K562 (cell line): Measurements from ENCODE around the gene TAP2. TPM values are rescaled to one million over a fixed set of nuclear protein-coding genes. Genes with fewer than 3 reads are reported as not detected.

ENCODE experiments used
- CC2D1A ChIP-seq: fragments of 450-650 bp; IDR thresholded peaks from 2 replicates; pipeline ENCODE4 v1.6.1; 2017; ENCODE audit warnings: mild to moderate bottlenecking
- ELF1 ChIP-seq: fragments of 200-800 bp; sonication (Bioruptor generic); IDR thresholded peaks from 2 replicates; pipeline ENCODE4 v1.6.1; 2016; ENCODE audit warnings: missing genetic modification characterization, missing compliant biosample characterization
- HCFC1 ChIP-seq: IDR thresholded peaks from 2 replicates; pipeline ENCODE4 v1.6.1; 2012; ENCODE audit warnings: low read depth, low read length, improper control_type of control experiment
- HNRNPLL ChIP-seq: fragments of 200-400 bp; formaldehyde crosslinking; IDR thresholded peaks from 2 replicates; pipeline ENCODE4 v1.6.1; 2017; ENCODE audit warnings: low read length, low read depth, mild to moderate bottlenecking; ENCODE audit not compliant: poor library complexity, severe bottlenecking
- JUND ChIP-seq, 2 experiments: IDR thresholded peaks; 2 replicates in 1 of 2; 3 replicates in 1 of 2; pipeline ENCODE4 v1.6.1; 2011; ENCODE audit warnings: borderline replicate concordance in 2 of 2, low read depth in 2 of 2, low read length in 2 of 2, improper control_type of control experiment in 1 of 2, missing biosample characterization in 1 of 2, missing genetic modification characterization in 1 of 2, missing genetic modification reagents in 1 of 2
- KLF13 ChIP-seq: fragments of 450-650 bp; IDR thresholded peaks from 2 replicates; pipeline ENCODE4 v1.6.1; 2016; ENCODE audit warnings: missing genetic modification characterization, low read depth, mild to moderate bottlenecking, missing compliant biosample characterization, moderate library complexity, borderline replicate concordance
- KLF6 ChIP-seq: fragments of 250-450 bp; sonication (Bioruptor Pico); IDR thresholded peaks from 2 replicates; pipeline ENCODE4 v1.4.0; 2020; ENCODE audit warnings: mild to moderate bottlenecking, moderate library complexity, borderline replicate concordance
- RHOXF2B ChIP-seq: fragments of 250-450 bp; sonication (Bioruptor Pico); conservative IDR thresholded peaks from 2 replicates; pipeline ENCODE4 v1.5.1; 2021
- XRCC3 ChIP-seq: fragments of 450-650 bp; IDR thresholded peaks from 2 replicates; pipeline ENCODE4 v1.6.1; 2017; ENCODE audit warnings: mild to moderate bottlenecking, moderate library complexity
- ZNF121 ChIP-seq: sonication (generic); formaldehyde crosslinking; conservative IDR thresholded peaks from 2 replicates; pipeline ENCODE4 v1.8.0; 2022; ENCODE audit warnings: missing genetic modification reagents
- ZNF232 ChIP-seq: sonication (generic); formaldehyde crosslinking; IDR thresholded peaks from 2 replicates; pipeline ENCODE4 v1.8.0; 2022; ENCODE audit warnings: mild to moderate bottlenecking, missing genetic modification reagents
- ZNF239 ChIP-seq: fragments of 250-450 bp; sonication (Bioruptor Pico); IDR thresholded peaks from 2 replicates; pipeline ENCODE4 v1.4.0; 2020; ENCODE audit warnings: mild to moderate bottlenecking
- ZNF408 ChIP-seq: fragments of 250-450 bp; sonication (Bioruptor Pico); IDR thresholded peaks from 2 replicates; pipeline ENCODE4 v1.4.0; 2020; ENCODE audit warnings: low read depth, mild to moderate bottlenecking, moderate library complexity
- polyA plus RNA-seq, 8 experiments: library from polyadenylated mRNA; depleted of rRNA in 4 of 8; stranded (reverse) in 5 of 8; unstranded in 3 of 8; fragments of >200 nt; fragmentation: Nextera tagmentation in 2 of 8; fragmentation: Illumina TruSeq in 1 of 8; extraction: Ambion mirVana in 2 of 8; extraction: Trizol in 1 of 8; gene quantifications; 2 replicates each; pipeline versions ENCODE4 v1.2.1 to v1.2.3, GENCODE V29; 2011 to 2014; ENCODE audit warnings: inconsistent platforms in 1 of 8, missing spikeins in 1 of 8
- total RNA-seq, 7 experiments: library from RNA; depleted of rRNA in 6 of 7; stranded (reverse); fragments of >200 nt in 6 of 7; fragmentation: Illumina TruSeq in 2 of 7; extraction: Trizol in 2 of 7; gene quantifications; 2 replicates each; pipeline versions ENCODE4 v1.2.1 to v1.2.3, GENCODE V29; 2011 to 2021; ENCODE audit warnings: low replicate concordance in 1 of 7
- TF ChIP-seq, protein P1 (sequence below): fragments of 250-450 bp; sonication (Bioruptor Pico); IDR thresholded peaks from 2 replicates; pipeline ENCODE4 v1.4.0; 2020
- TF ChIP-seq, protein P2 (sequence below): fragments of 450-650 bp; formaldehyde crosslinking; IDR thresholded peaks from 2 replicates; pipeline ENCODE4 v1.4.0; 2020; ENCODE audit warnings: mild to moderate bottlenecking, moderate library complexity
- TF ChIP-seq, protein P3 (sequence below), 3 experiments: IDR thresholded peaks in 2 of 3; conservative IDR thresholded peaks in 1 of 3; 2 replicates each; pipeline ENCODE4 v1.5.1; 2011 to 2012; ENCODE audit warnings: low read length in 3 of 3, mild to moderate bottlenecking in 3 of 3, control low read depth in 2 of 3, improper control_type of control experiment in 1 of 3, inconsistent platforms in 1 of 3, low read depth in 1 of 3, mixed read lengths in 1 of 3, moderate library complexity in 1 of 3; ENCODE audit not compliant: insufficient read depth in 2 of 3
- TF ChIP-seq, protein P4 (sequence below), 2 experiments: fragments of 450-650 bp; IDR thresholded peaks; 2 replicates each; pipeline ENCODE4 v1.6.1; 2016

The TAP2 gene
- total and polyA plus RNA-seq, 9 of the 15 experiments (the other 6 are each of a cell fraction or from before 2014, with no cell fraction given): 2.0 to 53.5 (median 19.6) TPM

DNA sequence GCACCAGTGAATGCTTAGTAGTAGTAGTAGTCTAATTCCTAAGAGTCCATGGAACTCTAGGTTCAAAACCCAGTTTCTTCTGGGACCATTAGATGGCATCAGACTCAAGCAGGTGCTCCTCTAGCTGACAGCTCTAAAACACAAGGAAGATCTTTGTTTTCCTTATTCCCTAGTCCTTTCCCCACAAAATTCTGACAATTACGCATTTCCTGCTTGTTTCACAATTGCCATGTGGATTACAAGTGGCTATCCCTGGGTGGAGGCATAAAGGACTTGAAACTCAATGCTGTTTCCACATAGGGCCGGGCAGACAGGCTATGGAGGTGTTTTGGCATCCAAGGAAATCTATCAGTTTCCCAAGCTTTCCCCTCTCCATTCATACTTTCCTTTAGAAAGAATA, 12.6 kb downstream of the TAP2 start (continued):
- TF ChIP-seq, protein P1, sequence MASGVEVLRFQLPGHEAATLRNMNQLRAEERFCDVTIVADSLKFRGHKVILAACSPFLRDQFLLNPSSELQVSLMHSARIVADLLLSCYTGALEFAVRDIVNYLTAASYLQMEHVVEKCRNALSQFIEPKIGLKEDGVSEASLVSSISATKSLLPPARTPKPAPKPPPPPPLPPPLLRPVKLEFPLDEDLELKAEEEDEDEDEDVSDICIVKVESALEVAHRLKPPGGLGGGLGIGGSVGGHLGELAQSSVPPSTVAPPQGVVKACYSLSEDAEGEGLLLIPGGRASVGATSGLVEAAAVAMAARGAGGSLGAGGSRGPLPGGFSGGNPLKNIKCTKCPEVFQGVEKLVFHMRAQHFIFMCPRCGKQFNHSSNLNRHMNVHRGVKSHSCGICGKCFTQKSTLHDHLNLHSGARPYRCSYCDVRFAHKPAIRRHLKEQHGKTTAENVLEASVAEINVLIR (CRISPR knock-in tag): no peak
- TF ChIP-seq XRCC3: no peak
- TF ChIP-seq CC2D1A: 0 out of 2 replicates have a peak, but pooled peaks have one; percentile 25
- TF ChIP-seq, protein P2, sequence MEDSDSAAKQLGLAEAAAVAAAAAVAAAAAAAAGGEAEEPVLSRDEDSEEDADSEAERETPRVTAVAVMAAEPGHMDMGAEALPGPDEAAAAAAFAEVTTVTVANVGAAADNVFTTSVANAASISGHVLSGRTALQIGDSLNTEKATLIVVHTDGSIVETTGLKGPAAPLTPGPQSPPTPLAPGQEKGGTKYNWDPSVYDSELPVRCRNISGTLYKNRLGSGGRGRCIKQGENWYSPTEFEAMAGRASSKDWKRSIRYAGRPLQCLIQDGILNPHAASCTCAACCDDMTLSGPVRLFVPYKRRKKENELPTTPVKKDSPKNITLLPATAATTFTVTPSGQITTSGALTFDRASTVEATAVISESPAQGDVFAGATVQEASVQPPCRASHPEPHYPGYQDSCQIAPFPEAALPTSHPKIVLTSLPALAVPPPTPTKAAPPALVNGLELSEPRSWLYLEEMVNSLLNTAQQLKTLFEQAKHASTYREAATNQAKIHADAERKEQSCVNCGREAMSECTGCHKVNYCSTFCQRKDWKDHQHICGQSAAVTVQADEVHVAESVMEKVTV (CRISPR knock-in tag): 0 out of 2 replicates have a peak, but pooled peaks have one; percentile 23
- no peak for TF ChIP-seq JUND (IDR thresholded peaks at IDR 0.05; ENCODE audit: borderline replicate concordance, low read depth, low read length)
- no peak for TF ChIP-seq JUND (tag; IDR thresholded peaks at IDR 0.05; ENCODE audit: borderline replicate concordance, low read depth, low read length)
- TF ChIP-seq, protein P3, sequence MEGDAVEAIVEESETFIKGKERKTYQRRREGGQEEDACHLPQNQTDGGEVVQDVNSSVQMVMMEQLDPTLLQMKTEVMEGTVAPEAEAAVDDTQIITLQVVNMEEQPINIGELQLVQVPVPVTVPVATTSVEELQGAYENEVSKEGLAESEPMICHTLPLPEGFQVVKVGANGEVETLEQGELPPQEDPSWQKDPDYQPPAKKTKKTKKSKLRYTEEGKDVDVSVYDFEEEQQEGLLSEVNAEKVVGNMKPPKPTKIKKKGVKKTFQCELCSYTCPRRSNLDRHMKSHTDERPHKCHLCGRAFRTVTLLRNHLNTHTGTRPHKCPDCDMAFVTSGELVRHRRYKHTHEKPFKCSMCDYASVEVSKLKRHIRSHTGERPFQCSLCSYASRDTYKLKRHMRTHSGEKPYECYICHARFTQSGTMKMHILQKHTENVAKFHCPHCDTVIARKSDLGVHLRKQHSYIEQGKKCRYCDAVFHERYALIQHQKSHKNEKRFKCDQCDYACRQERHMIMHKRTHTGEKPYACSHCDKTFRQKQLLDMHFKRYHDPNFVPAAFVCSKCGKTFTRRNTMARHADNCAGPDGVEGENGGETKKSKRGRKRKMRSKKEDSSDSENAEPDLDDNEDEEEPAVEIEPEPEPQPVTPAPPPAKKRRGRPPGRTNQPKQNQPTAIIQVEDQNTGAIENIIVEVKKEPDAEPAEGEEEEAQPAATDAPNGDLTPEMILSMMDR (IDR thresholded peaks at IDR 0.05 in 2 of 3, conservative IDR thresholded peaks at IDR 0.05 in 1 of 3; ENCODE audit: insufficient read depth in 2 of 3, low read depth in 1 of 3, low read length in 3 of 3): peak; percentile 46 to 65 (median 46); a peak in 4 of 6 replicates
- TF ChIP-seq HCFC1: no peak
- TF ChIP-seq, protein P4, sequence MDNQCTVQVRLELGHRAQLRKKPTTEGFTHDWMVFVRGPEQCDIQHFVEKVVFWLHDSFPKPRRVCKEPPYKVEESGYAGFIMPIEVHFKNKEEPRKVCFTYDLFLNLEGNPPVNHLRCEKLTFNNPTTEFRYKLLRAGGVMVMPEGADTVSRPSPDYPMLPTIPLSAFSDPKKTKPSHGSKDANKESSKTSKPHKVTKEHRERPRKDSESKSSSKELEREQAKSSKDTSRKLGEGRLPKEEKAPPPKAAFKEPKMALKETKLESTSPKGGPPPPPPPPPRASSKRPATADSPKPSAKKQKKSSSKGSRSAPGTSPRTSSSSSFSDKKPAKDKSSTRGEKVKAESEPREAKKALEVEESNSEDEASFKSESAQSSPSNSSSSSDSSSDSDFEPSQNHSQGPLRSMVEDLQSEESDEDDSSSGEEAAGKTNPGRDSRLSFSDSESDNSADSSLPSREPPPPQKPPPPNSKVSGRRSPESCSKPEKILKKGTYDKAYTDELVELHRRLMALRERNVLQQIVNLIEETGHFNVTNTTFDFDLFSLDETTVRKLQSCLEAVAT (IDR thresholded peaks at IDR 0.05): no peak
- no peak for TF ChIP-seq KLF6 (CRISPR knock-in tag)
- no peak for TF ChIP-seq ZNF239 (CRISPR knock-in tag)
- TF ChIP-seq HNRNPLL: no peak
- TF ChIP-seq ELF1 (tag): no peak
- no peak for TF ChIP-seq KLF13 (tag)
- no peak for TF ChIP-seq ZNF121 (CRISPR knock-in tag)
- TF ChIP-seq ZNF408 (CRISPR knock-in tag): no peak
- TF ChIP-seq ZNF232 (CRISPR knock-in tag): no peak
- no peak for TF ChIP-seq RHOXF2B (CRISPR knock-in tag)
